HCT116 (cell line): Measurements from ENCODE around the gene FAM181A. TPM values are rescaled to one million over a fixed set of nuclear protein-coding genes. Genes with fewer than 3 reads are reported as not detected.

ENCODE experiments used
- ATAC-seq: fragments of 200-7000 bp; cut with Tn5 transposase; 2 replicates; pipeline ENCODE4 v1.9.1; 2020; ENCODE audit warnings: mild to moderate bottlenecking, moderate library complexity
- BruUV-seq: library from RNA; stranded (reverse); fragments of 400-500 nt; replicated peaks from 2 replicates; lab custom pipeline; 2021; lab: Mats Ljungman, UMichigan
- CTCF ChIA-PET: fragments of 300-600 bp; sonication (Branson Sonifier 250); formaldehyde crosslinking; loops from one replicate; lab custom pipeline; 2021; ENCODE audit warnings: antibody characterized with exemption; lab: Charles Lee
- POLR2A ChIA-PET: fragments of 300-600, 350-600 bp; sonication (Branson Sonifier 250); formaldehyde crosslinking; loops from one replicate; lab custom pipeline; 2021; ENCODE audit warnings: antibody characterized with exemption; lab: Charles Lee
- RAD21 ChIA-PET, 2 experiments: fragments of 300-600 bp; sonication (Branson Sonifier 250); formaldehyde crosslinking; loops; one replicate each; lab custom pipeline; 2023; ENCODE audit warnings: low total read pairs in 2 of 2; ENCODE audit not compliant: uncharacterized antibody in 2 of 2, unreplicated experiment in 2 of 2, low non-redundant PET in 1 of 2; lab: Charles Lee
- DNase-seq: peaks from one replicate; pipeline ENCODE4 v3.0.0-alpha.2; 2010; ENCODE audit warnings: low read depth, low spot score
- H2AFZ ChIP-seq: fragments of 200-600 bp; shearing (Covaris generic), sonication (generic); 2 replicates; pipeline ENCODE4 v1.6.1; 2017; ENCODE audit warnings: low read depth, mixed run types, mixed read lengths, antibody characterized with exemption, low read length; ENCODE audit not compliant: poor library complexity, severe bottlenecking
- H3K27ac ChIP-seq: 2 replicates; pipeline ENCODE4 v1.5.1; 2012; ENCODE audit warnings: low read depth, low read length
- H3K27me3 ChIP-seq: fragments of 200-600 bp; sonication (generic); 2 replicates; pipeline ENCODE4 v1.6.1; 2016; ENCODE audit warnings: mixed run types, low read length, mixed read lengths; ENCODE audit not compliant: insufficient read depth
- H3K36me3 ChIP-seq, 2 experiments: fragments of 200-500 bp in 1 of 2; fragments of 200-600 bp in 1 of 2; sonication (Bioruptor generic) in 1 of 2; sonication (generic) in 1 of 2; 2 replicates each; pipeline versions ENCODE4 v1.5.1 to v1.6.1; 2014 to 2016; ENCODE audit warnings: low read length in 2 of 2, inconsistent platforms in 1 of 2, mixed read lengths in 1 of 2, mixed run types in 1 of 2; ENCODE audit not compliant: insufficient read depth in 2 of 2, control insufficient read depth in 1 of 2
- H3K4me1 ChIP-seq, 2 experiments: fragments of 200-600 bp in 1 of 2; sonication (generic) in 1 of 2; 2 replicates each; pipeline versions ENCODE4 v1.5.1 to v1.6.1; 2012 to 2017; ENCODE audit warnings: low read length in 2 of 2, inconsistent platforms in 1 of 2, mild to moderate bottlenecking in 1 of 2, mixed read lengths in 1 of 2, mixed run types in 1 of 2, moderate library complexity in 1 of 2; ENCODE audit not compliant: insufficient read depth in 2 of 2, control insufficient read depth in 1 of 2
- H3K4me2 ChIP-seq: fragments of 200-600 bp; sonication (generic); 2 replicates; pipeline ENCODE4 v1.6.1; 2017; ENCODE audit warnings: mixed run types, low read length, mixed read lengths
- H3K4me3 ChIP-seq, 2 experiments: fragments of 200-600 bp in 1 of 2; sonication (generic) in 1 of 2; replicated peaks in 1 of 2; 2 replicates each; pipeline ENCODE4 v1.5.1; 2011 to 2016; ENCODE audit warnings: low read length in 2 of 2, control low read depth in 1 of 2, low read depth in 1 of 2, mild to moderate bottlenecking in 1 of 2, mixed read lengths in 1 of 2, mixed run types in 1 of 2
- H3K79me2 ChIP-seq: fragments of 200-600 bp; sonication (generic); 2 replicates; pipeline ENCODE4 v1.6.1; 2017; ENCODE audit warnings: mild to moderate bottlenecking, mixed run types, low read length, moderate library complexity, mixed read lengths; ENCODE audit not compliant: insufficient read depth
- H3K9ac ChIP-seq: fragments of 200-600 bp; sonication (generic); 2 replicates; pipeline ENCODE4 v1.6.1; 2016; ENCODE audit warnings: low read length, mixed read lengths
- H3K9me2 ChIP-seq: fragments of 200-600 bp; sonication (generic), shearing (Covaris generic); 2 replicates; pipeline ENCODE4 v1.6.1; 2017; ENCODE audit warnings: mixed run types, mild to moderate bottlenecking, moderate library complexity; ENCODE audit not compliant: insufficient read depth
- H3K9me3 ChIP-seq, 2 experiments: fragments of 200-500 bp in 1 of 2; fragments of 200-600 bp in 1 of 2; sonication (Bioruptor generic) in 1 of 2; sonication (generic) in 1 of 2; 2 replicates each; pipeline ENCODE4 v1.6.1; 2014 to 2017; ENCODE audit warnings: low read length in 2 of 2, mixed read lengths in 2 of 2, inconsistent platforms in 1 of 2, low read depth in 1 of 2, mild to moderate bottlenecking in 1 of 2, mixed run types in 1 of 2, moderate library complexity in 1 of 2; ENCODE audit not compliant: control insufficient read depth in 1 of 2, insufficient read depth in 1 of 2
- H4K20me1 ChIP-seq: fragments of 200-600 bp; sonication (generic), shearing (Covaris generic); 2 replicates; pipeline ENCODE4 v1.6.1; 2017; ENCODE audit warnings: mixed run types, mild to moderate bottlenecking, moderate library complexity; ENCODE audit not compliant: insufficient read depth
- EGR1 ChIP-seq: IDR thresholded peaks from 2 replicates; pipeline ENCODE4 v1.6.1; 2012; ENCODE audit warnings: low read depth
- FOSL1 ChIP-seq: IDR thresholded peaks from 2 replicates; pipeline ENCODE4 v1.6.1; 2012; ENCODE audit warnings: low read depth
- JUND ChIP-seq: IDR thresholded peaks from 2 replicates; pipeline ENCODE4 v1.6.1; 2012
- MAX ChIP-seq: IDR thresholded peaks from 2 replicates; pipeline ENCODE4 v1.6.1; 2012
- REST ChIP-seq: IDR thresholded peaks from 2 replicates; pipeline ENCODE4 v1.6.1; 2012; ENCODE audit warnings: low read depth
- SIN3A ChIP-seq: IDR thresholded peaks from 2 replicates; pipeline ENCODE4 v1.6.1; 2012; ENCODE audit warnings: low read depth
- ZNF274 ChIP-seq: fragments of 200-500 bp; sonication (Bioruptor generic); IDR thresholded peaks from 2 replicates; pipeline ENCODE4 v1.6.1; 2014; ENCODE audit warnings: mild to moderate bottlenecking, low read depth, low read length, inconsistent platforms
- intact Hi-C: fragments of 100-400 bp; cut with micrococcal nuclease; formaldehyde crosslinking; loops from 2 replicates; pipeline ENCODE4 v1.10.0; 2022
- total RNA-seq: library from RNA; stranded (reverse); gene quantifications from one replicate; pipeline ENCODE4 v1.2.1, GENCODE V29; 2021; ENCODE audit not compliant: unreplicated experiment
- TF ChIP-seq, protein P1 (sequence below), 3 experiments: fragments of 200-600 bp in 1 of 3; sonication (generic) in 1 of 3; IDR thresholded peaks in 2 of 3; conservative IDR thresholded peaks in 1 of 3; 2 replicates each; pipeline ENCODE4 v1.5.1; 2012 to 2017; ENCODE audit warnings: low read depth in 2 of 3, low read length in 2 of 3, antibody characterized with exemption in 1 of 3, borderline replicate concordance in 1 of 3, control low read depth in 1 of 3, mild to moderate bottlenecking in 1 of 3, mixed read lengths in 1 of 3, mixed run types in 1 of 3, moderate library complexity in 1 of 3; ENCODE audit not compliant: insufficient read depth in 1 of 3

Gene FAM181A
- total RNA-seq, 1 experiment from 2014 or later = not detected

DNA sequence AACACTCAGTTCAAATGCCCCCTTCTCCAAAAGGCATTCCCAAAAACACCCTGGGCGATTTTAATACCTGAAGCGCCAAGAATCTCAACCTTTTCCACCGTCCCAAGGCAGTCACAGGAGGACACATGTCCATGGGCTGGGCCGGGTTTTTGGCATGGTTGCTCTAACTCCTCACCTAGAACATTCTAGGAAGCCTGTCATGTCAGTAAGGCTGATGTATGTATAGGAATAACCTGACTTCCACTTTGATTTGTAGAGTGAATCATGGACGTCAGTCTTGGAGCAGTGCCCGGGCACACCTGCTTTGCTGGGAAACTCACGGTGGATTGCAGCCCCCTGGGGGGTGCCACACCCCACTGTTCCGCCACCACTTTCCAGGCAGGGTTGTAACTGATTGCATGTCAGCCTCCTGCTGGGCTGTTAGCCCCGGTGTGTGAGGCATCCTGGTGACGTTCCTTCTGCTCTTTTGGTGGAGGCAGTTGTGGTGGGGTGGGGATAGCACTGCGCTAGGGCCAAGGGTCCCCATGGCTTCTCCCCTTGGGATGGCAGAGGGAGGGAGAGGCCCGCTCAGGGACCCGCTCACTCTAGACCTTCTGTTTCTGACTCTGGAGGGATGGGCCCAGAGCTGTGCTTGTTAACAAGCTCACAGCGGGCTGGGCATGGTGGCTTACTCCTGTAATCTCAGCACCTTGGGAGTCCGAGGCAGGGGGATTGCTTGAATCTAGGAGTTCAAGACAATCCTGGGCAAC, 35.2 kb upstream of the FAM181A start:
- CTCF ChIA-PET = interaction anchor here (0.8 kb wide), 1 partner anchor 238 kb away, joined by 4 read pairs; no protein-coding TSS in a partner anchor
- BruUV-seq = no TSS peak
- intact Hi-C loops = no loop called here

More for the DNA sequence above, 35.2 kb upstream of the FAM181A start:
- RAD21 ChIA-PET = no interaction called here
- TF ChIP-seq, protein P1, sequence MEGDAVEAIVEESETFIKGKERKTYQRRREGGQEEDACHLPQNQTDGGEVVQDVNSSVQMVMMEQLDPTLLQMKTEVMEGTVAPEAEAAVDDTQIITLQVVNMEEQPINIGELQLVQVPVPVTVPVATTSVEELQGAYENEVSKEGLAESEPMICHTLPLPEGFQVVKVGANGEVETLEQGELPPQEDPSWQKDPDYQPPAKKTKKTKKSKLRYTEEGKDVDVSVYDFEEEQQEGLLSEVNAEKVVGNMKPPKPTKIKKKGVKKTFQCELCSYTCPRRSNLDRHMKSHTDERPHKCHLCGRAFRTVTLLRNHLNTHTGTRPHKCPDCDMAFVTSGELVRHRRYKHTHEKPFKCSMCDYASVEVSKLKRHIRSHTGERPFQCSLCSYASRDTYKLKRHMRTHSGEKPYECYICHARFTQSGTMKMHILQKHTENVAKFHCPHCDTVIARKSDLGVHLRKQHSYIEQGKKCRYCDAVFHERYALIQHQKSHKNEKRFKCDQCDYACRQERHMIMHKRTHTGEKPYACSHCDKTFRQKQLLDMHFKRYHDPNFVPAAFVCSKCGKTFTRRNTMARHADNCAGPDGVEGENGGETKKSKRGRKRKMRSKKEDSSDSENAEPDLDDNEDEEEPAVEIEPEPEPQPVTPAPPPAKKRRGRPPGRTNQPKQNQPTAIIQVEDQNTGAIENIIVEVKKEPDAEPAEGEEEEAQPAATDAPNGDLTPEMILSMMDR (IDR thresholded peaks at IDR 0.05 in 2 of 3, conservative IDR thresholded peaks at IDR 0.05 in 1 of 3; ENCODE audit: borderline replicate concordance in 1 of 3, insufficient read depth in 1 of 3, low read depth in 2 of 3, low read length in 2 of 3) = no peak
- TF ChIP-seq REST = no peak
- no peak for TF ChIP-seq ZNF274
- TF ChIP-seq EGR1 = no peak
- TF ChIP-seq MAX = no peak
- TF ChIP-seq JUND = no peak
- no peak for TF ChIP-seq FOSL1
- no peak for TF ChIP-seq SIN3A
- TF ChIP-seq, all 23 proteins: peak for 0
- Histone ChIP-seq H3K36me3 (no peaks in the 10 kb centered on the region), H3K27ac (no peak overlapping the region), H3K4me1 (peaks cover 2 to 6% of the 10 kb centered on the region in 2 experiments; a peak in 2 of 4 replicates), H3K27me3 (0 out of 2 replicates have a peak, but pooled peaks cover 3% of the 10 kb centered on the region), H3K9me2 (no peaks in the 10 kb centered on the region), H3K9ac (no peak overlapping the region), H3K4me3 (no peak overlapping the region), H3K4me2 (no peak overlapping the region), H4K20me1 (no peaks in the 10 kb centered on the region), H3K79me2 (no peaks in the 10 kb centered on the region), H2AFZ (no peak overlapping the region), H3K9me3 (no peaks in the 10 kb centered on the region)
- no peak for DNase-seq
- POLR2A ChIA-PET = interaction anchor here (0.7 kb wide), 1 partner anchor 1450 kb away, joined by 3 read pairs; no protein-coding TSS in a partner anchor
- ATAC-seq = no peak
